CD4-positive, alpha-beta T cell treated with Interleukin-12 subunit alpha and Interleukin-12 subunit beta, for 1 hour (primary cell): Measurements from ENCODE around the gene AKAP12.

Experiments used
- DNase-seq: peaks from one replicate; pipeline ENCODE4 v3.0.0-alpha.2; 2020

The AKAP12 gene

GRCh38 chr6:151239603-151240035 is at the start of gene AKAP12:
AKAP12 (plus strand) TSS chr6:151239967; CDS start chr6:151240563, 596 bp downstream.
- DNase-seq, result no peak

GRCh38 chr6:151191527-151191926 is 48.2 kb upstream of the AKAP12 start:
- no peak for DNase-seq

GRCh38 chr6:151196555-151196954 is 43.2 kb upstream of the AKAP12 start:
- DNase-seq, result no peak

- DNase-seq, result no peak
Observed at GRCh38 chr6:151197556-151197955, 42.2 kb upstream of the AKAP12 start.

- no peak for DNase-seq
Observed at GRCh38 chr6:151199991-151200390, 39.8 kb upstream of the AKAP12 start.

- no peak for DNase-seq
Observed at GRCh38 chr6:151205721-151206600, 33.8 kb upstream of the AKAP12 start.

- no peak for DNase-seq
Observed at GRCh38 chr6:151207674-151208073, 32.1 kb upstream of the AKAP12 start.

GRCh38 chr6:151209071-151209831 is 30.5 kb upstream of the AKAP12 start:
- no peak for DNase-seq

GRCh38 chr6:151211075-151211474 is 28.7 kb upstream of the AKAP12 start:
- DNase-seq, result no peak

- DNase-seq, result no peak
Observed at GRCh38 chr6:151213352-151213751, 26.4 kb upstream of the AKAP12 start.

- no peak for DNase-seq
Observed at GRCh38 chr6:151215999-151216398, 23.8 kb upstream of the AKAP12 start.

- DNase-seq, result no peak
Observed at GRCh38 chr6:151216804-151217203, 23.0 kb upstream of the AKAP12 start.

GRCh38 chr6:151219192-151219591 is 20.6 kb upstream of the AKAP12 start:
- DNase-seq, result no peak

GRCh38 chr6:151224076-151224475 is 15.7 kb upstream of the AKAP12 start:
- DNase-seq, result no peak

- no peak for DNase-seq
Observed at GRCh38 chr6:151225919-151226318, 13.8 kb upstream of the AKAP12 start.

GRCh38 chr6:151228788-151229400 is 10.9 kb upstream of the AKAP12 start:
- DNase-seq, result no peak

- DNase-seq, result no peak
Observed at GRCh38 chr6:151229401-151230276, 10.1 kb upstream of the AKAP12 start.

- no peak for DNase-seq
Observed at GRCh38 chr6:151230277-151230577, 9.5 kb upstream of the AKAP12 start.

GRCh38 chr6:151232899-151233298 is 6.9 kb upstream of the AKAP12 start:
- DNase-seq, result no peak

- DNase-seq, result no peak
Observed at GRCh38 chr6:151233731-151234130, 6.0 kb upstream of the AKAP12 start.

GRCh38 chr6:151236668-151237401 is 2.9 kb upstream of the AKAP12 start:
- no peak for DNase-seq
